ENCODE data around the gene GIT2. TPM values are rescaled to one million over a fixed set of nuclear protein-coding genes. Genes with fewer than 3 reads are reported as not detected.

The GIT2 gene
- total and polyA plus RNA-seq, 2 of the 13 experiments (the other 11 are each of a cell fraction or from before 2014, with no cell fraction given), result 18.4 to 19.8 TPM

DNA sequence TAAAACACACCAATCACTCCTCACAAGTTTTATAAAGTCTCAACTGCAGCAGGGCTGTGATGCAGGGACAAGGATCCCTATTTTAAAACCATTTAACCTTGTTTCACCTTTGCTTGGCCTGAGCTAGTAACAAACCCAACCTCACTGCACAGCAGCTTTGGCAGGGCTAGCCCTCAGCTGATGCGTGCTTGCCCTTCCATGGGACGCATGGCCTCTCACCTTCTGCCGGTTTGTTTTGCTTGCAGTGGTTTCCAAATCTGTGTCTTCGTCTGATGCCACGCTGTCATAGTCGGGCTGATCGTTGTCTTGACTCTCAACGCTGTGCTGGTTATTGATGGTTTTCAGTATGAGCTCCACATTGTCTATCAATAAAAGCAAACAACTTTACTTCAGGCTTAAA is 43.3 kb downstream of the GIT2 start (continued):
- TF ChIP-seq, protein P1, sequence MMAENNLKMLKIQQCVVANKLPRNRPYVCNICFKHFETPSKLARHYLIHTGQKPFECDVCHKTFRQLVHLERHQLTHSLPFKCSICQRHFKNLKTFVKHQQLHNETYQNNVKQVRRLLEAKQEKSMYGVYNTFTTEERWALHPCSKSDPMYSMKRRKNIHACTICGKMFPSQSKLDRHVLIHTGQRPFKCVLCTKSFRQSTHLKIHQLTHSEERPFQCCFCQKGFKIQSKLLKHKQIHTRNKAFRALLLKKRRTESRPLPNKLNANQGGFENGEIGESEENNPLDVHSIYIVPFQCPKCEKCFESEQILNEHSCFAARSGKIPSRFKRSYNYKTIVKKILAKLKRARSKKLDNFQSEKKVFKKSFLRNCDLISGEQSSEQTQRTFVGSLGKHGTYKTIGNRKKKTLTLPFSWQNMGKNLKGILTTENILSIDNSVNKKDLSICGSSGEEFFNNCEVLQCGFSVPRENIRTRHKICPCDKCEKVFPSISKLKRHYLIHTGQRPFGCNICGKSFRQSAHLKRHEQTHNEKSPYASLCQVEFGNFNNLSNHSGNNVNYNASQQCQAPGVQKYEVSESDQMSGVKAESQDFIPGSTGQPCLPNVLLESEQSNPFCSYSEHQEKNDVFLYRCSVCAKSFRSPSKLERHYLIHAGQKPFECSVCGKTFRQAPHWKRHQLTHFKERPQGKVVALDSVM (CRISPR knock-in tag; IDR thresholded peaks at IDR 0.05), result no peak
- no peak for TF ChIP-seq MXD4 (CRISPR knock-in tag; IDR thresholded peaks at IDR 0.05)
- no peak for TF ChIP-seq ZNF652 (CRISPR knock-in tag; IDR thresholded peaks at IDR 0.05; ENCODE audit: borderline replicate concordance, low read depth)
- no peak for TF ChIP-seq GTF3A (CRISPR knock-in tag; conservative IDR thresholded peaks at IDR 0.05)
- TF ChIP-seq, protein P2, sequence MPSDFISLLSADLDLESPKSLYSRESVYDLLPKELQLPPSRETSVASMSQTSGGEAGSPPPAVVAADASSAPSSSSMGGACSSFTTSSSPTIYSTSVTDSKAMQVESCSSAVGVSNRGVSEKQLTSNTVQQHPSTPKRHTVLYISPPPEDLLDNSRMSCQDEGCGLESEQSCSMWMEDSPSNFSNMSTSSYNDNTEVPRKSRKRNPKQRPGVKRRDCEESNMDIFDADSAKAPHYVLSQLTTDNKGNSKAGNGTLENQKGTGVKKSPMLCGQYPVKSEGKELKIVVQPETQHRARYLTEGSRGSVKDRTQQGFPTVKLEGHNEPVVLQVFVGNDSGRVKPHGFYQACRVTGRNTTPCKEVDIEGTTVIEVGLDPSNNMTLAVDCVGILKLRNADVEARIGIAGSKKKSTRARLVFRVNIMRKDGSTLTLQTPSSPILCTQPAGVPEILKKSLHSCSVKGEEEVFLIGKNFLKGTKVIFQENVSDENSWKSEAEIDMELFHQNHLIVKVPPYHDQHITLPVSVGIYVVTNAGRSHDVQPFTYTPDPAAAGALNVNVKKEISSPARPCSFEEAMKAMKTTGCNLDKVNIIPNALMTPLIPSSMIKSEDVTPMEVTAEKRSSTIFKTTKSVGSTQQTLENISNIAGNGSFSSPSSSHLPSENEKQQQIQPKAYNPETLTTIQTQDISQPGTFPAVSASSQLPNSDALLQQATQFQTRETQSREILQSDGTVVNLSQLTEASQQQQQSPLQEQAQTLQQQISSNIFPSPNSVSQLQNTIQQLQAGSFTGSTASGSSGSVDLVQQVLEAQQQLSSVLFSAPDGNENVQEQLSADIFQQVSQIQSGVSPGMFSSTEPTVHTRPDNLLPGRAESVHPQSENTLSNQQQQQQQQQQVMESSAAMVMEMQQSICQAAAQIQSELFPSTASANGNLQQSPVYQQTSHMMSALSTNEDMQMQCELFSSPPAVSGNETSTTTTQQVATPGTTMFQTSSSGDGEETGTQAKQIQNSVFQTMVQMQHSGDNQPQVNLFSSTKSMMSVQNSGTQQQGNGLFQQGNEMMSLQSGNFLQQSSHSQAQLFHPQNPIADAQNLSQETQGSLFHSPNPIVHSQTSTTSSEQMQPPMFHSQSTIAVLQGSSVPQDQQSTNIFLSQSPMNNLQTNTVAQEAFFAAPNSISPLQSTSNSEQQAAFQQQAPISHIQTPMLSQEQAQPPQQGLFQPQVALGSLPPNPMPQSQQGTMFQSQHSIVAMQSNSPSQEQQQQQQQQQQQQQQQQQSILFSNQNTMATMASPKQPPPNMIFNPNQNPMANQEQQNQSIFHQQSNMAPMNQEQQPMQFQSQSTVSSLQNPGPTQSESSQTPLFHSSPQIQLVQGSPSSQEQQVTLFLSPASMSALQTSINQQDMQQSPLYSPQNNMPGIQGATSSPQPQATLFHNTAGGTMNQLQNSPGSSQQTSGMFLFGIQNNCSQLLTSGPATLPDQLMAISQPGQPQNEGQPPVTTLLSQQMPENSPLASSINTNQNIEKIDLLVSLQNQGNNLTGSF (CRISPR knock-in tag; IDR thresholded peaks at IDR 0.05), result no peak
- TF ChIP-seq ZNF274 (CRISPR knock-in tag; IDR thresholded peaks at IDR 0.05), result no peak
- TF ChIP-seq WIZ (CRISPR knock-in tag; IDR thresholded peaks at IDR 0.05), result no peak

Data from HepG2 (cell line).